Measurements from ENCODE around the gene HIC1. TPM values are rescaled to one million over a fixed set of nuclear protein-coding genes. Genes with fewer than 3 reads are reported as not detected.

Gene HIC1
- total and polyA plus RNA-seq, 2 experiments from 2014 or later, result 0.17 to 0.26 TPM

- Histone ChIP-seq H3K27me3 (ENCODE audit: insufficient read depth) (peaks cover 23% of the 10 kb centered on the region), H3F3A (replicated peaks; ENCODE audit: low read depth) (peaks cover 10% of the 10 kb centered on the region; the same call in 1 of the 2 replicates), H3K79me2 (replicated peaks; ENCODE audit: insufficient read depth) (no peaks in the 10 kb centered on the region), H3K36me3 (ENCODE audit: insufficient read depth) (peaks cover 7% of the 10 kb centered on the region; the same call in 1 of the 2 replicates), H3K9me2 (ENCODE audit: insufficient read depth) (no peaks in the 10 kb centered on the region), H2AFZ (peak overlapping the region; percentile 92; the same call in 1 of the 2 replicates), H3K4me3 (peak overlapping the region; percentile 87), H4K20me1 (replicated peaks; ENCODE audit: insufficient read depth) (no peaks in the 10 kb centered on the region; the same call in 1 of the 2 replicates), H3K27ac (ENCODE audit: low read depth) (peak overlapping the region; percentile 55), H3K4me2 (peak overlapping the region; percentile 96), H3K4me1 (ENCODE audit: insufficient read depth) (peaks cover 7% of the 10 kb centered on the region)
- H3K4me1 Mint-ChIP-seq, result peaks cover 5% of the 10 kb centered on the region; the same call in 2 of the 3 replicates
- H3K27ac Mint-ChIP-seq, result peak overlapping the region; percentile 96
- DNase-seq (ENCODE audit: low spot score), result peak; percentile 46
- peak overlapping the region; percentile 97 for H3K4me3 Mint-ChIP-seq
- H3K9me3 Mint-ChIP-seq, result no peaks in the 10 kb centered on the region
- TF ChIP-seq STAT1 (IDR thresholded peaks at IDR 0.05; ENCODE audit: unreplicated experiment), result no peak
- TF ChIP-seq CTCF (conservative IDR thresholded peaks at IDR 0.05; ENCODE audit: low read depth in 2 of 2), result peak in 1 of 2 experiments; percentile 28; a peak in 2 of 4 replicates
- ATAC-seq, result peak; percentile 50
- peaks cover 23% of the 10 kb centered on the region for H3K27me3 Mint-ChIP-seq (ENCODE audit: insufficient read depth, low read depth, poor library complexity)
- H3K36me3 Mint-ChIP-seq (ENCODE audit: low read depth), result peaks cover 16% of the 10 kb centered on the region
Measured at GRCh38 chr17:2042390-2042847, 12.5 kb upstream of the HIC1 start.

GRCh38 chr17:2042933-2043332 lies 12.0 kb upstream of the HIC1 start:
- Histone ChIP-seq H3K79me2 (replicated peaks; ENCODE audit: insufficient read depth) (no peaks in the 10 kb centered on the region), H3K4me2 (peak overlapping the region; percentile 96), H3K27ac (ENCODE audit: low read depth) (no peak overlapping the region), H3K36me3 (ENCODE audit: insufficient read depth) (peaks cover 7% of the 10 kb centered on the region; the same call in 1 of the 2 replicates), H4K20me1 (replicated peaks; ENCODE audit: insufficient read depth) (no peaks in the 10 kb centered on the region; the same call in 1 of the 2 replicates), H3F3A (replicated peaks; ENCODE audit: low read depth) (peaks cover 10% of the 10 kb centered on the region; the same call in 1 of the 2 replicates), H3K9me2 (ENCODE audit: insufficient read depth) (no peaks in the 10 kb centered on the region), H2AFZ (no peak overlapping the region), H3K4me1 (ENCODE audit: insufficient read depth) (peaks cover 7% of the 10 kb centered on the region), H3K4me3 (peak overlapping the region; percentile 87; the same call in 1 of the 2 replicates), H3K27me3 (ENCODE audit: insufficient read depth) (peaks cover 29% of the 10 kb centered on the region)
- peaks cover 5% of the 10 kb centered on the region; the same call in 2 of the 3 replicates for H3K4me1 Mint-ChIP-seq
- ATAC-seq (no peak), DNase-seq (ENCODE audit: low spot score) (no peak)
- H3K9me3 Mint-ChIP-seq, result no peaks in the 10 kb centered on the region
- peak overlapping the region; percentile 97 for H3K4me3 Mint-ChIP-seq
- no peak overlapping the region for H3K27ac Mint-ChIP-seq
- peaks cover 29% of the 10 kb centered on the region for H3K27me3 Mint-ChIP-seq (ENCODE audit: insufficient read depth, low read depth, poor library complexity)
- H3K36me3 Mint-ChIP-seq (ENCODE audit: low read depth), result peaks cover 16% of the 10 kb centered on the region
- TF ChIP-seq REST (IDR thresholded peaks at IDR 0.05; ENCODE audit: unreplicated experiment) (no peak), ZNF114 (CRISPR knock-in tag; IDR thresholded peaks at IDR 0.05) (no peak), EZH2phosphoT487 (IDR thresholded peaks at IDR 0.05; ENCODE audit: unreplicated experiment) (no peak), JUNB (IDR thresholded peaks at IDR 0.05; ENCODE audit: unreplicated experiment) (no peak), CTCF (conservative IDR thresholded peaks at IDR 0.05; ENCODE audit: low read depth in 2 of 2) (no peak), CREB1 (CRISPR knock-in tag; IDR thresholded peaks at IDR 0.05; ENCODE audit: low read depth) (no peak)

Measured in GM23338 (cell line).